OCI-LY7 (cell line): ENCODE measurements around the gene UVRAG.

Source experiments
- EZH2phosphoT487 ChIP-seq: fragments of 200-600 bp; sonication (generic); IDR thresholded peaks from 2 replicates; pipeline ENCODE4 v1.6.1; 2018; ENCODE audit warnings: low read depth, borderline replicate concordance, mild to moderate bottlenecking, mixed run types, antibody characterized with exemption, low read length, moderate library complexity, mixed read lengths
- TF ChIP-seq, protein P1 (sequence below): fragments of 200-600 bp; sonication (generic); conservative IDR thresholded peaks from 2 replicates; pipeline ENCODE4 v1.5.1; 2014; ENCODE audit warnings: mild to moderate bottlenecking, antibody characterized with exemption, low read length, moderate library complexity, mixed read lengths

DNA sequence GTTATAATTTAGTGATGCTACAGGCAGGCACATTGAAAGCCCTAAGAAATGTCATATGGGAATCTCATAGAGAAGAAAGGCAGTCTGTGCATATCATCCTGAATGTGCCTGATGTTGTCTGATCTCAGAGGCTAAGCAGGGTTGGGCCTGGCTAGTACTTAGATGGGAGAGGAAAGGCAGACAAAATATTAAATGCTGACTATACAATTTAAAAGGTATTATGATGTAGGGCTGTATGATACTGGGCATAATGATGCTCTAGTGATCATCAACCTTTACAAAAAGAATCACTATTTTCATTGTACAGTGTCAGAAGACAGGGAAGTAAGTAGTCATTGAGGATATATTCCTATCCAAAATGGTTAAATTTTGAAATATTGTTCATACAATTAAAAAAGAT is 119.8 kb downstream of the UVRAG start:
- TF ChIP-seq, protein P1, sequence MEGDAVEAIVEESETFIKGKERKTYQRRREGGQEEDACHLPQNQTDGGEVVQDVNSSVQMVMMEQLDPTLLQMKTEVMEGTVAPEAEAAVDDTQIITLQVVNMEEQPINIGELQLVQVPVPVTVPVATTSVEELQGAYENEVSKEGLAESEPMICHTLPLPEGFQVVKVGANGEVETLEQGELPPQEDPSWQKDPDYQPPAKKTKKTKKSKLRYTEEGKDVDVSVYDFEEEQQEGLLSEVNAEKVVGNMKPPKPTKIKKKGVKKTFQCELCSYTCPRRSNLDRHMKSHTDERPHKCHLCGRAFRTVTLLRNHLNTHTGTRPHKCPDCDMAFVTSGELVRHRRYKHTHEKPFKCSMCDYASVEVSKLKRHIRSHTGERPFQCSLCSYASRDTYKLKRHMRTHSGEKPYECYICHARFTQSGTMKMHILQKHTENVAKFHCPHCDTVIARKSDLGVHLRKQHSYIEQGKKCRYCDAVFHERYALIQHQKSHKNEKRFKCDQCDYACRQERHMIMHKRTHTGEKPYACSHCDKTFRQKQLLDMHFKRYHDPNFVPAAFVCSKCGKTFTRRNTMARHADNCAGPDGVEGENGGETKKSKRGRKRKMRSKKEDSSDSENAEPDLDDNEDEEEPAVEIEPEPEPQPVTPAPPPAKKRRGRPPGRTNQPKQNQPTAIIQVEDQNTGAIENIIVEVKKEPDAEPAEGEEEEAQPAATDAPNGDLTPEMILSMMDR: no peak
- no peak for TF ChIP-seq EZH2phosphoT487
